H1 (cell line): ENCODE data around the gene SRGAP3. TPM values are rescaled to one million over a fixed set of nuclear protein-coding genes. Genes with fewer than 3 reads are reported as not detected.

Source experiments
- CTCF ChIA-PET: fragments of 300-600 bp; sonication (Branson Sonifier 250); formaldehyde crosslinking; loops from one replicate; lab custom pipeline; 2021; ENCODE audit not compliant: partially characterized antibody; lab: Charles Lee
- POLR2A ChIA-PET: fragments of 300-600 bp; sonication (Branson Sonifier 250); formaldehyde crosslinking; loops from one replicate; lab custom pipeline; 2021; ENCODE audit warnings: inconsistent platforms; ENCODE audit not compliant: partially characterized antibody; lab: Charles Lee
- DNase-seq, 2 experiments: peaks; one replicate each; pipeline versions ENCODE4 v3.0.0 to v3.0.0-alpha.2; 2010 to 2022; ENCODE audit warnings: low spot score in 2 of 2, low read depth in 1 of 2, mixed read lengths in 1 of 2
- FAIRE-seq: peaks from 2 replicates; lab custom pipeline; 2011; peaks lifted over from hg19 to GRCh38; lab: Jason Lieb, UNC
- H2AFZ ChIP-seq: 2 replicates; pipeline ENCODE4 v1.8.1; 2012; ENCODE audit warnings: low read length, inconsistent platforms
- H2AK5ac ChIP-seq: 2 replicates; pipeline ENCODE4 v1.6.1; 2013; ENCODE audit warnings: low read depth, low read length
- H2BK120ac ChIP-seq: replicated peaks from 2 replicates; pipeline ENCODE3; 2013; ENCODE audit warnings: low read depth, low read length, inconsistent platforms
- H2BK12ac ChIP-seq: 2 replicates; pipeline ENCODE4 v1.6.1; 2013; ENCODE audit warnings: low read depth, low read length
- H2BK15ac ChIP-seq: 2 replicates; pipeline ENCODE4 v1.6.1; 2013; ENCODE audit warnings: low read length
- H2BK20ac ChIP-seq: 2 replicates; pipeline ENCODE4 v1.6.1; 2013; ENCODE audit warnings: low read length
- H2BK5ac ChIP-seq: 2 replicates; pipeline ENCODE4 v1.6.1; 2013; ENCODE audit warnings: low read depth, low read length
- H3K14ac ChIP-seq: 2 replicates; pipeline ENCODE4 v1.6.1; 2013; ENCODE audit warnings: inconsistent platforms; ENCODE audit not compliant: insufficient read length
- H3K18ac ChIP-seq: 2 replicates; pipeline ENCODE4 v1.6.1; 2013; ENCODE audit warnings: low read length; ENCODE audit errors: extremely low read depth
- H3K23ac ChIP-seq: 2 replicates; pipeline ENCODE4 v1.6.1; 2013; ENCODE audit warnings: inconsistent platforms; ENCODE audit not compliant: insufficient read length
- H3K23me2 ChIP-seq: 2 replicates; pipeline ENCODE4 v1.6.1; 2013; ENCODE audit warnings: low read depth, low read length
- H3K27ac ChIP-seq: 2 replicates; pipeline ENCODE4 v1.6.1; 2011; ENCODE audit warnings: low read depth, low read length, inconsistent platforms
- H3K27me3 ChIP-seq, 4 experiments: replicated peaks in 1 of 4; 1 replicate in 1 of 4; 2 replicates in 3 of 4; pipeline versions ENCODE4 v1.6.1 to v1.8.1; 2011 to 2013; ENCODE audit warnings: low read length in 3 of 4, mild to moderate bottlenecking in 3 of 4, inconsistent platforms in 2 of 4, mixed read lengths in 2 of 4, moderate library complexity in 1 of 4; ENCODE audit not compliant: control insufficient read depth in 3 of 4, insufficient read depth in 3 of 4; ENCODE audit errors: extremely low read depth in 1 of 4
- H3K36me3 ChIP-seq, 4 experiments: 2 replicates each; pipeline versions ENCODE4 v1.6.1 to v1.8.1; 2011 to 2013; ENCODE audit warnings: mild to moderate bottlenecking in 4 of 4, low read length in 3 of 4, moderate library complexity in 2 of 4, control low read depth in 1 of 4, inconsistent platforms in 1 of 4; ENCODE audit not compliant: insufficient read depth in 4 of 4, control insufficient read depth in 2 of 4
- H3K4ac ChIP-seq: replicated peaks from 2 replicates; pipeline ENCODE3; 2013; ENCODE audit warnings: low read length, low read depth, mixed read lengths, inconsistent platforms; ENCODE audit not compliant: insufficient read length
- H3K4me1 ChIP-seq, 4 experiments: replicated peaks in 1 of 4; 1 replicate in 1 of 4; 2 replicates in 3 of 4; pipeline versions ENCODE4 v1.6.1 to v1.8.1; 2011 to 2013; ENCODE audit warnings: low read length in 3 of 4, inconsistent platforms in 2 of 4, mixed read lengths in 1 of 4; ENCODE audit not compliant: insufficient read depth in 4 of 4, control insufficient read depth in 3 of 4
- H3K4me2 ChIP-seq, 2 experiments: 2 replicates each; pipeline versions ENCODE4 v1.6.1 to v1.8.1; 2011 to 2013; ENCODE audit warnings: low read depth in 2 of 2, low read length in 2 of 2, control low read depth in 1 of 2, inconsistent platforms in 1 of 2, mild to moderate bottlenecking in 1 of 2; ENCODE audit not compliant: insufficient read depth in 1 of 2
- H3K4me3 ChIP-seq, 4 experiments: fragments of 200-600, 300-600 bp in 1 of 4; sonication (generic), shearing (Covaris generic), sonication (Bioruptor Twin) in 1 of 4; 2 replicates each; pipeline versions ENCODE4 v1.5.1 to v1.8.1; 2011 to 2016; ENCODE audit warnings: low read length in 4 of 4, low read depth in 3 of 4, control low read depth in 2 of 4, inconsistent platforms in 2 of 4, mild to moderate bottlenecking in 2 of 4, mixed read lengths in 1 of 4, moderate library complexity in 1 of 4; ENCODE audit not compliant: insufficient read depth in 2 of 4; ENCODE audit errors: extremely low read depth in 1 of 4
- H3K56ac ChIP-seq: replicated peaks from 2 replicates; pipeline ENCODE3; 2013; ENCODE audit warnings: low read depth, mild to moderate bottlenecking, mixed read lengths, low read length, inconsistent platforms; ENCODE audit not compliant: insufficient read length
- H3K79me1 ChIP-seq: 2 replicates; pipeline ENCODE4 v1.6.1; 2013; ENCODE audit warnings: low read depth, low read length, control low read depth
- H3K79me2 ChIP-seq, 2 experiments: 2 replicates each; pipeline versions ENCODE4 v1.6.1 to v1.8.1; 2012 to 2013; ENCODE audit warnings: low read length in 2 of 2, mild to moderate bottlenecking in 2 of 2, inconsistent platforms in 1 of 2; ENCODE audit not compliant: insufficient read depth in 2 of 2, control insufficient read depth in 1 of 2
- H3K9ac ChIP-seq, 4 experiments: replicated peaks in 1 of 4; 1 replicate in 1 of 4; 2 replicates in 3 of 4; pipeline versions ENCODE4 v1.6.1 to v1.8.1; 2011 to 2013; ENCODE audit warnings: low read depth in 3 of 4, low read length in 3 of 4, control low read depth in 2 of 4, mild to moderate bottlenecking in 2 of 4, moderate library complexity in 2 of 4, inconsistent platforms in 1 of 4; ENCODE audit errors: extremely low read depth in 1 of 4
- H3K9me3 ChIP-seq, 2 experiments: 2 replicates each; pipeline versions ENCODE4 v1.6.1 to v1.8.1; 2012 to 2013; ENCODE audit warnings: mild to moderate bottlenecking in 2 of 2, moderate library complexity in 2 of 2, control low read depth in 1 of 2, inconsistent platforms in 1 of 2, low read depth in 1 of 2, low read length in 1 of 2, mixed read lengths in 1 of 2; ENCODE audit not compliant: insufficient read depth in 2 of 2
- H4K20me1 ChIP-seq, 2 experiments: replicated peaks in 1 of 2; 2 replicates each; pipeline versions ENCODE3 to v1.8.1; 2011 to 2013; ENCODE audit warnings: inconsistent platforms in 2 of 2, low read length in 2 of 2, mild to moderate bottlenecking in 1 of 2; ENCODE audit not compliant: insufficient read depth in 2 of 2, control insufficient read depth in 1 of 2
- H4K5ac ChIP-seq: 2 replicates; pipeline ENCODE4 v1.6.1; 2013; ENCODE audit warnings: low read length, low read depth, mixed read lengths, inconsistent platforms; ENCODE audit not compliant: insufficient read length
- H4K8ac ChIP-seq: 2 replicates; pipeline ENCODE4 v1.8.0; 2013; ENCODE audit warnings: mild to moderate bottlenecking, moderate library complexity, low read length, inconsistent platforms; ENCODE audit not compliant: insufficient read depth; ENCODE audit errors: extremely low read depth
- H4K91ac ChIP-seq: replicated peaks from 2 replicates; pipeline ENCODE3; 2013; ENCODE audit warnings: low read length, mixed read lengths, inconsistent platforms; ENCODE audit not compliant: insufficient read length
- CBX8 ChIP-seq: fragments of 300-800, 300-1000 bp; sonication (generic); IDR thresholded peaks from 2 replicates; pipeline ENCODE4 v1.7.1; 2016; ENCODE audit warnings: low read depth, low read length, borderline replicate concordance
- CHD2 ChIP-seq: IDR thresholded peaks from 2 replicates; pipeline ENCODE4 v1.6.1; 2012; ENCODE audit warnings: low read length, improper control_type of control experiment
- KDM4A ChIP-seq: IDR thresholded peaks from one replicate; pipeline ENCODE4 v1.7.1; 2012; ENCODE audit warnings: low read depth, mild to moderate bottlenecking, moderate library complexity, low read length, inconsistent platforms; ENCODE audit not compliant: severe bottlenecking
- SIN3A ChIP-seq, 2 experiments: IDR thresholded peaks in 1 of 2; conservative IDR thresholded peaks in 1 of 2; 2 replicates each; pipeline ENCODE4 v1.6.1; 2011 to 2012; ENCODE audit warnings: low read length in 2 of 2, improper control_type of control experiment in 1 of 2, low read depth in 1 of 2, mild to moderate bottlenecking in 1 of 2
- WGBS, 2 experiments: shearing (Covaris generic) in 1 of 2; methylation state at CpG; one replicate each; pipeline versions ENCODE4 v1.1.6 to v1.1.7; 2013 to 2015; ENCODE audit warnings: low lambda C conversion rate in 2 of 2, mixed read lengths in 2 of 2, inconsistent platforms in 1 of 2, low coverage in 1 of 2, missing lambda C conversion rate in 1 of 2; ENCODE audit not compliant: insufficient replicate concordance in 2 of 2, insufficient coverage in 1 of 2, insufficient read length in 1 of 2; ENCODE audit errors: extremely low coverage in 1 of 2, missing lambda C conversion rate in 1 of 2; 5-methylcytosine and 5-hydroxymethylcytosine counted together
- polyA plus RNA-seq, 7 experiments: library from polyadenylated mRNA; depleted of rRNA in 3 of 7; stranded (reverse) in 5 of 7; unstranded in 2 of 7; fragments of >200 nt in 5 of 7; fragments of 200-250 nt in 2 of 7; gene quantifications; 1 replicate in 5 of 7; 2 replicates in 1 of 7; 4 replicates in 1 of 7; pipeline versions ENCODE4 v1.2.1 to v1.2.3, GENCODE V29; 2011 to 2013; ENCODE audit warnings: missing spikeins in 2 of 7, mixed read lengths in 2 of 7
- total RNA-seq: library from RNA; stranded (reverse); fragmentation: NEBNext Ultra II Directional; extraction: Animal tissue kit (Norgen Biotek cat#: 25700); gene quantifications from 2 replicates; pipeline ENCODE4 v1.2.1, GENCODE V29; 2021

SRGAP3 gene
- total and polyA plus RNA-seq, 2 of the 8 experiments (the other 6 are each of a cell fraction or from before 2014, with no cell fraction given) = 5.8 to 11.4 TPM

- Histone ChIP-seq H2AK5ac (no peak overlapping the region), H3K56ac (no peak overlapping the region), H3K9me3 (no peaks in the 10 kb centered on the region), H2BK5ac (no peak overlapping the region), H3K18ac (no peak overlapping the region), H3K4me3 (no peak overlapping the region), H3K36me3 (peaks cover 0 to 6% (median 1%) of the 10 kb centered on the region in 4 experiments; a peak in 2 of 8 replicates), H3K4ac (no peak overlapping the region), H4K5ac (no peak overlapping the region), H3K23me2 (no peaks in the 10 kb centered on the region), H3K23ac (no peak overlapping the region), H4K20me1 (peaks cover 0 to 3% of the 10 kb centered on the region in 2 experiments), H4K8ac (no peak overlapping the region), H3K4me1 (no peaks in the 10 kb centered on the region), H2BK12ac (no peak overlapping the region), H3K4me2 (no peak overlapping the region), H3K27me3 (no peaks in the 10 kb centered on the region), H3K79me2 (no peaks in the 10 kb centered on the region), H3K27ac (no peak overlapping the region), H3K14ac (no peak overlapping the region), H2AFZ (no peak overlapping the region), H2BK20ac (no peak overlapping the region), H3K79me1 (no peaks in the 10 kb centered on the region), H3K9ac (no peak overlapping the region), H2BK15ac (no peak overlapping the region), H4K91ac (no peak overlapping the region), H2BK120ac (no peak overlapping the region)
- ChIA-PET CTCF (no interaction called here), POLR2A (no interaction called here)
- 97% methylated on average over 2 of the region's 2 CpGs; no CpG with 5 or more reads in 1 of the 2 experiments for WGBS, 2 experiments
- FAIRE-seq = no peak
- no peak for DNase-seq
- no peak for TF ChIP-seq SIN3A (conservative IDR thresholded peaks at IDR 0.05 in 1 of 2, IDR thresholded peaks at IDR 0.05 in 1 of 2; ENCODE audit: low read depth in 1 of 2, low read length in 2 of 2)
- no peak for TF ChIP-seq CHD2
- TF ChIP-seq KDM4A = no peak
- no peak for TF ChIP-seq CBX8
Measured at GRCh38 chr3:8932507-8932906, 316.9 kb downstream of the SRGAP3 start.
